HCT116 (cell line): ENCODE data around the gene SLITRK1. TPM values are rescaled to one million over a fixed set of nuclear protein-coding genes. Genes with fewer than 3 reads are reported as not detected.

Experiments
- ATAC-seq: fragments of 200-7000 bp; cut with Tn5 transposase; 2 replicates; pipeline ENCODE4 v1.9.1; 2020; ENCODE audit warnings: mild to moderate bottlenecking, moderate library complexity
- BruUV-seq: library from RNA; stranded (reverse); fragments of 400-500 nt; replicated peaks from 2 replicates; lab custom pipeline; 2021; lab: Mats Ljungman, UMichigan
- CTCF ChIA-PET: fragments of 300-600 bp; sonication (Branson Sonifier 250); formaldehyde crosslinking; loops from one replicate; lab custom pipeline; 2021; ENCODE audit warnings: antibody characterized with exemption; lab: Charles Lee
- POLR2A ChIA-PET: fragments of 300-600, 350-600 bp; sonication (Branson Sonifier 250); formaldehyde crosslinking; loops from one replicate; lab custom pipeline; 2021; ENCODE audit warnings: antibody characterized with exemption; lab: Charles Lee
- RAD21 ChIA-PET, 2 experiments: fragments of 300-600 bp; sonication (Branson Sonifier 250); formaldehyde crosslinking; loops; one replicate each; lab custom pipeline; 2023; ENCODE audit warnings: low total read pairs in 2 of 2; ENCODE audit not compliant: uncharacterized antibody in 2 of 2, unreplicated experiment in 2 of 2, low non-redundant PET in 1 of 2; lab: Charles Lee
- DNase-seq: peaks from one replicate; pipeline ENCODE4 v3.0.0-alpha.2; 2010; ENCODE audit warnings: low read depth, low spot score
- H2AFZ ChIP-seq: fragments of 200-600 bp; shearing (Covaris generic), sonication (generic); 2 replicates; pipeline ENCODE4 v1.6.1; 2017; ENCODE audit warnings: low read depth, mixed run types, mixed read lengths, antibody characterized with exemption, low read length; ENCODE audit not compliant: poor library complexity, severe bottlenecking
- H3K27ac ChIP-seq: 2 replicates; pipeline ENCODE4 v1.5.1; 2012; ENCODE audit warnings: low read depth, low read length
- H3K27me3 ChIP-seq: fragments of 200-600 bp; sonication (generic); 2 replicates; pipeline ENCODE4 v1.6.1; 2016; ENCODE audit warnings: mixed run types, low read length, mixed read lengths; ENCODE audit not compliant: insufficient read depth
- H3K36me3 ChIP-seq, 2 experiments: fragments of 200-500 bp in 1 of 2; fragments of 200-600 bp in 1 of 2; sonication (Bioruptor generic) in 1 of 2; sonication (generic) in 1 of 2; 2 replicates each; pipeline versions ENCODE4 v1.5.1 to v1.6.1; 2014 to 2016; ENCODE audit warnings: low read length in 2 of 2, inconsistent platforms in 1 of 2, mixed read lengths in 1 of 2, mixed run types in 1 of 2; ENCODE audit not compliant: insufficient read depth in 2 of 2, control insufficient read depth in 1 of 2
- H3K4me1 ChIP-seq, 2 experiments: fragments of 200-600 bp in 1 of 2; sonication (generic) in 1 of 2; 2 replicates each; pipeline versions ENCODE4 v1.5.1 to v1.6.1; 2012 to 2017; ENCODE audit warnings: low read length in 2 of 2, inconsistent platforms in 1 of 2, mild to moderate bottlenecking in 1 of 2, mixed read lengths in 1 of 2, mixed run types in 1 of 2, moderate library complexity in 1 of 2; ENCODE audit not compliant: insufficient read depth in 2 of 2, control insufficient read depth in 1 of 2
- H3K4me2 ChIP-seq: fragments of 200-600 bp; sonication (generic); 2 replicates; pipeline ENCODE4 v1.6.1; 2017; ENCODE audit warnings: mixed run types, low read length, mixed read lengths
- H3K4me3 ChIP-seq, 2 experiments: fragments of 200-600 bp in 1 of 2; sonication (generic) in 1 of 2; replicated peaks in 1 of 2; 2 replicates each; pipeline ENCODE4 v1.5.1; 2011 to 2016; ENCODE audit warnings: low read length in 2 of 2, control low read depth in 1 of 2, low read depth in 1 of 2, mild to moderate bottlenecking in 1 of 2, mixed read lengths in 1 of 2, mixed run types in 1 of 2
- H3K79me2 ChIP-seq: fragments of 200-600 bp; sonication (generic); 2 replicates; pipeline ENCODE4 v1.6.1; 2017; ENCODE audit warnings: mild to moderate bottlenecking, mixed run types, low read length, moderate library complexity, mixed read lengths; ENCODE audit not compliant: insufficient read depth
- H3K9ac ChIP-seq: fragments of 200-600 bp; sonication (generic); 2 replicates; pipeline ENCODE4 v1.6.1; 2016; ENCODE audit warnings: low read length, mixed read lengths
- H3K9me2 ChIP-seq: fragments of 200-600 bp; sonication (generic), shearing (Covaris generic); 2 replicates; pipeline ENCODE4 v1.6.1; 2017; ENCODE audit warnings: mixed run types, mild to moderate bottlenecking, moderate library complexity; ENCODE audit not compliant: insufficient read depth
- H3K9me3 ChIP-seq, 2 experiments: fragments of 200-500 bp in 1 of 2; fragments of 200-600 bp in 1 of 2; sonication (Bioruptor generic) in 1 of 2; sonication (generic) in 1 of 2; 2 replicates each; pipeline ENCODE4 v1.6.1; 2014 to 2017; ENCODE audit warnings: low read length in 2 of 2, mixed read lengths in 2 of 2, inconsistent platforms in 1 of 2, low read depth in 1 of 2, mild to moderate bottlenecking in 1 of 2, mixed run types in 1 of 2, moderate library complexity in 1 of 2; ENCODE audit not compliant: control insufficient read depth in 1 of 2, insufficient read depth in 1 of 2
- H4K20me1 ChIP-seq: fragments of 200-600 bp; sonication (generic), shearing (Covaris generic); 2 replicates; pipeline ENCODE4 v1.6.1; 2017; ENCODE audit warnings: mixed run types, mild to moderate bottlenecking, moderate library complexity; ENCODE audit not compliant: insufficient read depth
- CBX3 ChIP-seq: IDR thresholded peaks from 2 replicates; pipeline ENCODE4 v1.6.1; 2012; ENCODE audit warnings: low read depth
- CEBPB ChIP-seq: IDR thresholded peaks from 2 replicates; pipeline ENCODE4 v1.6.1; 2012; ENCODE audit warnings: low read depth
- EGR1 ChIP-seq: IDR thresholded peaks from 2 replicates; pipeline ENCODE4 v1.6.1; 2012; ENCODE audit warnings: low read depth
- ELF1 ChIP-seq: IDR thresholded peaks from 2 replicates; pipeline ENCODE4 v1.6.1; 2012; ENCODE audit warnings: low read depth, borderline replicate concordance
- EZH2 ChIP-seq: fragments of 200-600 bp; sonication (generic); IDR thresholded peaks from 2 replicates; pipeline ENCODE4 v1.6.1; 2017; ENCODE audit warnings: antibody characterized with exemption, mixed run types
- EZH2phosphoT487 ChIP-seq: fragments of 200-600 bp; IDR thresholded peaks from 2 replicates; pipeline ENCODE4 v1.6.1; 2018; ENCODE audit warnings: antibody characterized with exemption, borderline replicate concordance
- FOSL1 ChIP-seq: IDR thresholded peaks from 2 replicates; pipeline ENCODE4 v1.6.1; 2012; ENCODE audit warnings: low read depth
- JUND ChIP-seq: IDR thresholded peaks from 2 replicates; pipeline ENCODE4 v1.6.1; 2012
- POLR2AphosphoS5 ChIP-seq: IDR thresholded peaks from 2 replicates; pipeline ENCODE4 v1.6.1; 2011; ENCODE audit warnings: mild to moderate bottlenecking, low read depth, low read length, moderate library complexity
- RAD21 ChIP-seq: IDR thresholded peaks from 2 replicates; pipeline ENCODE4 v1.6.1; 2012; ENCODE audit warnings: low read depth, mild to moderate bottlenecking
- SIN3A ChIP-seq: IDR thresholded peaks from 2 replicates; pipeline ENCODE4 v1.6.1; 2012; ENCODE audit warnings: low read depth
- SRF ChIP-seq: IDR thresholded peaks from 2 replicates; pipeline ENCODE4 v1.6.1; 2012; ENCODE audit warnings: low read depth
- TCF7L2 ChIP-seq: IDR thresholded peaks from 2 replicates; pipeline ENCODE4 v1.7.0; 2011; ENCODE audit warnings: borderline replicate concordance, inconsistent platforms; ENCODE audit not compliant: insufficient read depth, insufficient read length; ENCODE audit errors: extremely low read depth
- YY1 ChIP-seq: IDR thresholded peaks from 2 replicates; pipeline ENCODE4 v1.6.1; 2011; ENCODE audit warnings: low read length, low read depth, moderate library complexity, mild to moderate bottlenecking; ENCODE audit not compliant: insufficient replicate concordance; ENCODE audit errors: extremely low read depth
- ZFX ChIP-seq: fragments of 450-650 bp; IDR thresholded peaks from 2 replicates; pipeline ENCODE4 v1.6.1; 2017
- ZNF274 ChIP-seq: fragments of 200-500 bp; sonication (Bioruptor generic); IDR thresholded peaks from 2 replicates; pipeline ENCODE4 v1.6.1; 2014; ENCODE audit warnings: mild to moderate bottlenecking, low read depth, low read length, inconsistent platforms
- intact Hi-C: fragments of 100-400 bp; cut with micrococcal nuclease; formaldehyde crosslinking; loops from 2 replicates; pipeline ENCODE4 v1.10.0; 2022
- total RNA-seq: library from RNA; stranded (reverse); gene quantifications from one replicate; pipeline ENCODE4 v1.2.1, GENCODE V29; 2021; ENCODE audit not compliant: unreplicated experiment
- TF ChIP-seq, protein P1 (sequence below), 3 experiments: fragments of 200-600 bp in 1 of 3; sonication (generic) in 1 of 3; IDR thresholded peaks in 2 of 3; conservative IDR thresholded peaks in 1 of 3; 2 replicates each; pipeline ENCODE4 v1.5.1; 2012 to 2017; ENCODE audit warnings: low read depth in 2 of 3, low read length in 2 of 3, antibody characterized with exemption in 1 of 3, borderline replicate concordance in 1 of 3, control low read depth in 1 of 3, mild to moderate bottlenecking in 1 of 3, mixed read lengths in 1 of 3, mixed run types in 1 of 3, moderate library complexity in 1 of 3; ENCODE audit not compliant: insufficient read depth in 1 of 3
- TF ChIP-seq, protein P2 (sequence below): IDR thresholded peaks from 2 replicates; pipeline ENCODE4 v1.6.1; 2012
- TF ChIP-seq, protein P3 (sequence below): IDR thresholded peaks from 2 replicates; pipeline ENCODE4 v1.6.1; 2011; ENCODE audit warnings: mild to moderate bottlenecking, low read length, moderate library complexity; ENCODE audit not compliant: insufficient replicate concordance; ENCODE audit errors: extremely low read depth
- TF ChIP-seq, protein P4 (sequence below): IDR thresholded peaks from 2 replicates; pipeline ENCODE4 v1.6.1; 2012

The SLITRK1 gene
- total RNA-seq, 1 experiment from 2014 or later = not detected

DNA sequence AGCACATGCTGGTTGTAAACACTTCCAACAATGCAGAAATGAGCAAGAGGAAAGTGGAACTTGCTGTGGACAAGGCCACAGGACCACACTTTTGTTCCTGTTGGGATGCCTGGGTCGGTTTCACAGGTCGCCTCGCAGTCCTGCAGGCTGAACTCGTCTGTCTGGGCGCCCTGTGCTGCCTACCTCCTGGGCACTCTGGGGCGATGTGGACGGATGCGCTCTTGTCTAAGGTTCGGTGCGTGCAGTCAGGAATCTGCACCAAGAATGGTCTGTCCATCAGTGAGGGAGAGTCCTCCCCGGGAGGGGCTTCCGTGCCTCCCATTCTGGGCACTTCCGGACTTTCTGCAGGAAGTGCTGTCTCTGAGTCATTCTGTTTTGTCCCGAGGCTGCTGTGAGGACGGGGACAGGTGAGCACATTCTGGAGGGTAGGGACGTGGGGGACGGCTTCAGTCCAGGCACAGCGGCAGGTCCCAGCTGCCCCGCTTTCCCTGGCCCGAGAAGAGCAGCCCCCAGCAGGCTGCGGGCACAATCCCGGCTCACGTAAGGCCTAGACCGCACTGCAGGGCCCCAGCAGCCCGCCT, 24.1 kb upstream of the SLITRK1 start:
- Histone ChIP-seq H2AFZ (no peak overlapping the region), H3K36me3 (no peaks in the 10 kb centered on the region), H3K79me2 (no peaks in the 10 kb centered on the region), H3K9me3 (0 out of 4 replicates have a peak, but pooled peaks cover 0 to 4% of the 10 kb centered on the region in 2 experiments), H3K4me3 (no peak overlapping the region), H3K27ac (no peak overlapping the region), H3K9me2 (no peaks in the 10 kb centered on the region), H4K20me1 (no peaks in the 10 kb centered on the region), H3K9ac (no peak overlapping the region), H3K4me1 (no peaks in the 10 kb centered on the region), H3K4me2 (no peak overlapping the region), H3K27me3 (no peaks in the 10 kb centered on the region)
- intact Hi-C loops = no loop called here
- TF ChIP-seq, protein P1, sequence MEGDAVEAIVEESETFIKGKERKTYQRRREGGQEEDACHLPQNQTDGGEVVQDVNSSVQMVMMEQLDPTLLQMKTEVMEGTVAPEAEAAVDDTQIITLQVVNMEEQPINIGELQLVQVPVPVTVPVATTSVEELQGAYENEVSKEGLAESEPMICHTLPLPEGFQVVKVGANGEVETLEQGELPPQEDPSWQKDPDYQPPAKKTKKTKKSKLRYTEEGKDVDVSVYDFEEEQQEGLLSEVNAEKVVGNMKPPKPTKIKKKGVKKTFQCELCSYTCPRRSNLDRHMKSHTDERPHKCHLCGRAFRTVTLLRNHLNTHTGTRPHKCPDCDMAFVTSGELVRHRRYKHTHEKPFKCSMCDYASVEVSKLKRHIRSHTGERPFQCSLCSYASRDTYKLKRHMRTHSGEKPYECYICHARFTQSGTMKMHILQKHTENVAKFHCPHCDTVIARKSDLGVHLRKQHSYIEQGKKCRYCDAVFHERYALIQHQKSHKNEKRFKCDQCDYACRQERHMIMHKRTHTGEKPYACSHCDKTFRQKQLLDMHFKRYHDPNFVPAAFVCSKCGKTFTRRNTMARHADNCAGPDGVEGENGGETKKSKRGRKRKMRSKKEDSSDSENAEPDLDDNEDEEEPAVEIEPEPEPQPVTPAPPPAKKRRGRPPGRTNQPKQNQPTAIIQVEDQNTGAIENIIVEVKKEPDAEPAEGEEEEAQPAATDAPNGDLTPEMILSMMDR (IDR thresholded peaks at IDR 0.05 in 2 of 3, conservative IDR thresholded peaks at IDR 0.05 in 1 of 3; ENCODE audit: borderline replicate concordance in 1 of 3, insufficient read depth in 1 of 3, low read depth in 2 of 3, low read length in 2 of 3) = no peak
- TF ChIP-seq RAD21 = no peak
- no peak for TF ChIP-seq ZFX
- no peak for TF ChIP-seq ZNF274
- no peak for TF ChIP-seq SRF
- no peak for TF ChIP-seq SIN3A
- no peak for TF ChIP-seq EZH2phosphoT487
- no peak for TF ChIP-seq ELF1
- TF ChIP-seq CBX3 = no peak
- no peak for TF ChIP-seq TCF7L2
- no peak for TF ChIP-seq FOSL1
- TF ChIP-seq, protein P2, sequence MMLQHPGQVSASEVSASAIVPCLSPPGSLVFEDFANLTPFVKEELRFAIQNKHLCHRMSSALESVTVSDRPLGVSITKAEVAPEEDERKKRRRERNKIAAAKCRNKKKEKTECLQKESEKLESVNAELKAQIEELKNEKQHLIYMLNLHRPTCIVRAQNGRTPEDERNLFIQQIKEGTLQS = no peak
- no peak for TF ChIP-seq YY1
- TF ChIP-seq, protein P3, sequence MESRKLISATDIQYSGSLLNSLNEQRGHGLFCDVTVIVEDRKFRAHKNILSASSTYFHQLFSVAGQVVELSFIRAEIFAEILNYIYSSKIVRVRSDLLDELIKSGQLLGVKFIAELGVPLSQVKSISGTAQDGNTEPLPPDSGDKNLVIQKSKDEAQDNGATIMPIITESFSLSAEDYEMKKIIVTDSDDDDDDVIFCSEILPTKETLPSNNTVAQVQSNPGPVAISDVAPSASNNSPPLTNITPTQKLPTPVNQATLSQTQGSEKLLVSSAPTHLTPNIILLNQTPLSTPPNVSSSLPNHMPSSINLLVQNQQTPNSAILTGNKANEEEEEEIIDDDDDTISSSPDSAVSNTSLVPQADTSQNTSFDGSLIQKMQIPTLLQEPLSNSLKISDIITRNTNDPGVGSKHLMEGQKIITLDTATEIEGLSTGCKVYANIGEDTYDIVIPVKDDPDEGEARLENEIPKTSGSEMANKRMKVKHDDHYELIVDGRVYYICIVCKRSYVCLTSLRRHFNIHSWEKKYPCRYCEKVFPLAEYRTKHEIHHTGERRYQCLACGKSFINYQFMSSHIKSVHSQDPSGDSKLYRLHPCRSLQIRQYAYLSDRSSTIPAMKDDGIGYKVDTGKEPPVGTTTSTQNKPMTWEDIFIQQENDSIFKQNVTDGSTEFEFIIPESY = no peak
- no peak for TF ChIP-seq CEBPB
- TF ChIP-seq EZH2 = no peak
- TF ChIP-seq EGR1 = no peak
- TF ChIP-seq, protein P4, sequence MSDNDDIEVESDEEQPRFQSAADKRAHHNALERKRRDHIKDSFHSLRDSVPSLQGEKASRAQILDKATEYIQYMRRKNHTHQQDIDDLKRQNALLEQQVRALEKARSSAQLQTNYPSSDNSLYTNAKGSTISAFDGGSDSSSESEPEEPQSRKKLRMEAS = no peak
- TF ChIP-seq POLR2AphosphoS5 = no peak
- no peak for TF ChIP-seq JUND
- ChIA-PET CTCF (no interaction called here), POLR2A (no interaction called here), RAD21 (no interaction called here)
- ATAC-seq = no peak
- no peak for DNase-seq
- no TSS peak for BruUV-seq
